DMS 273 (cell line): ENCODE results near the gene PP2D1.
"Not testable (repeated sequence)": the region's sequence is repeated elsewhere in the genome, so short reads cannot be mapped to it uniquely, and the experiment has no call there.

Source experiments
- DNase-seq: peaks from one replicate; lab custom pipeline; 2025; ENCODE audit not compliant: unreplicated experiment; lab: John Stamatoyannopoulos, UW

Gene PP2D1

GRCh38 chr3:20012164-20012563 lies at the start of gene PP2D1:
TSS of gene PP2D1 (minus strand) at chr3:20012264. CDS start at chr3:20012072, 192 bp downstream.
- DNase-seq = no peak

- DNase-seq = no peak
Measured at GRCh38 chr3:20060974-20061685, 49.1 kb upstream of the PP2D1 start.

- DNase-seq = no peak
Measured at GRCh38 chr3:20059929-20060328, 47.9 kb upstream of the PP2D1 start.

- DNase-seq = peak; percentile 36
Measured at GRCh38 chr3:20057612-20058180, 45.6 kb upstream of the PP2D1 start.

- DNase-seq = peak; percentile 38
Measured at GRCh38 chr3:20056725-20057611, 44.9 kb upstream of the PP2D1 start.

GRCh38 chr3:20055842-20056241 lies 43.8 kb upstream of the PP2D1 start:
- no peak for DNase-seq

GRCh38 chr3:20055020-20055775 lies 43.1 kb upstream of the PP2D1 start:
- DNase-seq = peak; percentile 65

- peak; percentile 80 for DNase-seq
Measured at GRCh38 chr3:20054549-20054987, 42.5 kb upstream of the PP2D1 start.

- no peak for DNase-seq
Measured at GRCh38 chr3:20052851-20053250, 40.8 kb upstream of the PP2D1 start.

- DNase-seq = no peak
Measured at GRCh38 chr3:20051123-20051806, 39.2 kb upstream of the PP2D1 start.

GRCh38 chr3:20047976-20048883 lies 36.2 kb upstream of the PP2D1 start:
- DNase-seq = no peak

- no peak for DNase-seq
Measured at GRCh38 chr3:20047341-20047779, 35.3 kb upstream of the PP2D1 start.

- no peak for DNase-seq
Measured at GRCh38 chr3:20046556-20046955, 34.5 kb upstream of the PP2D1 start.

- DNase-seq = not testable (repeated sequence)
Measured at GRCh38 chr3:20045141-20045540, 33.1 kb upstream of the PP2D1 start.

- no peak for DNase-seq
Measured at GRCh38 chr3:20043825-20044224, 31.8 kb upstream of the PP2D1 start.

GRCh38 chr3:20043396-20043795 lies 31.3 kb upstream of the PP2D1 start:
- peak; percentile 68 for DNase-seq

GRCh38 chr3:20042331-20042730 lies 30.3 kb upstream of the PP2D1 start:
- DNase-seq = peak; percentile 10

GRCh38 chr3:20041197-20041780 lies 29.2 kb upstream of the PP2D1 start:
- DNase-seq = peak; percentile 84
